Measurements from ENCODE around the gene HMSD. TPM values are rescaled to one million over a fixed set of nuclear protein-coding genes. Genes with fewer than 3 reads are reported as not detected.

HMSD gene
- total and polyA plus RNA-seq, 2 of the 13 experiments (the other 11 are each of a cell fraction or from before 2014, with no cell fraction given): not detected

DNA sequence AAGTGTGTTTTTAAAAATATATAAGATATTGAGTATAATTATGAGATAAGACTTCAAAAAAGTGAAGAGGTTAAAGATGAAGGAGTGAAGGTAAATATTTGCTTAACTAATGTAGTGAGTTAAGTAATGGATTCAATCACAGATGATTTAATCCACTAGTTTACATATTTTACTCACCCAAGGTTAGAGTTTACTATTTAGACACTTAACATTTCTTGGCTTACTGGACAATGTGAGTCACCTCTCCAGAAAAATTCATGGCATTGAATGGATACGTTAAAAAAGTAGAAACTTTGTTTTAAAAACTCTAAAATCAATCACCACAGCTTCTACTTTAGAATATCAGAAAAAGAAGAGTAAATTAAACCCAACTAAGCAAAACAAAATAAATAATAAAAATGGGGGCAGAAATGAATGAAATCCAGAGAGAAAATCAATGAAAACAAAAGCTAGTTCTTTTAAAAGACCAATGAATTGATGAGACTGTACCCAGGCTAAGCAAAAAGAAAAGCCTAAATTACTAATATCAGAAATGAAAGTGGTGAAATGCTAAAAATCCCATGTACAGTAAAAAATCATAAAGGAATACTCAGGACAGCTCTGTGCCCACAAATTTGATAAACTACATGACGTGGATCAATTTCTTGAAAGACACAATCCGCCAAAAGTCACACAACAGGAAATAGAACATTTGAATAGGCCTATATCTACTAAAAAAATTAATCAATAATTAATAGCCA, 1.9 kb upstream of the HMSD start:
- Histone ChIP-seq H3K27me3 (ENCODE audit: control insufficient read depth in 1 of 2, insufficient read depth in 2 of 2, low read length in 2 of 2) (no peaks in the 10 kb centered on the region), H2AFZ (ENCODE audit: low read length) (no peak overlapping the region), H3K9me3 (ENCODE audit: low read length) (no peaks in the 10 kb centered on the region), H3K4me3 (replicated peaks in 1 of 3; ENCODE audit: insufficient read depth in 1 of 3, low read depth in 2 of 3, low read length in 3 of 3) (no peak overlapping the region), H3K9ac (ENCODE audit: insufficient read depth, low read depth, low read length) (no peak overlapping the region), H3K27ac (ENCODE audit: extremely low read length, insufficient read depth, low read length) (no peak overlapping the region), H3K36me3 (replicated peaks in 1 of 2; ENCODE audit: control insufficient read depth in 1 of 2, insufficient read depth in 2 of 2, low read length in 2 of 2) (no peaks in the 10 kb centered on the region), H3K79me2 (ENCODE audit: insufficient read depth, low read length) (no peaks in the 10 kb centered on the region), H3K4me1 (ENCODE audit: insufficient read depth, low read length) (no peaks in the 10 kb centered on the region), H4K20me1 (ENCODE audit: insufficient read depth, low read length) (no peaks in the 10 kb centered on the region), H3K4me2 (ENCODE audit: low read depth, low read length) (no peak overlapping the region)
- FAIRE-seq (no peak), ATAC-seq (no peak), DNase-seq (ENCODE audit: low spot score) (no peak)
- BruUV-seq (replicated peaks): no TSS peak
- ChIA-PET POLR2A (no interaction called here), CTCF (ENCODE audit: low intra/inter-chr PET ratio, low total read pairs) (no interaction called here)
- in situ Hi-C loops (cut with HindIII; ENCODE audit: extremely low pct_ligation_motif_present, low pct_unique_long_range_greater_than_20kb) (no loop called here), intact Hi-C loops (cut with micrococcal nuclease; ENCODE audit: unreplicated experiment) (no loop called here)
- TF ChIP-seq SPEN (CRISPR knock-in tag; IDR thresholded peaks at IDR 0.05; ENCODE audit: low read depth) (no peak), TBL1XR1 (IDR thresholded peaks at IDR 0.05; ENCODE audit: borderline replicate concordance, low read length, partially characterized antibody) (no peak), ZFP36L2 (CRISPR knock-in tag; IDR thresholded peaks at IDR 0.05) (no peak), ZMYM3 (CRISPR knock-in tag; IDR thresholded peaks at IDR 0.05) (no peak), RBFOX2 (IDR thresholded peaks at IDR 0.05; ENCODE audit: low read depth, low read length) (no peak)
- TF ChIP-seq, protein P1, sequence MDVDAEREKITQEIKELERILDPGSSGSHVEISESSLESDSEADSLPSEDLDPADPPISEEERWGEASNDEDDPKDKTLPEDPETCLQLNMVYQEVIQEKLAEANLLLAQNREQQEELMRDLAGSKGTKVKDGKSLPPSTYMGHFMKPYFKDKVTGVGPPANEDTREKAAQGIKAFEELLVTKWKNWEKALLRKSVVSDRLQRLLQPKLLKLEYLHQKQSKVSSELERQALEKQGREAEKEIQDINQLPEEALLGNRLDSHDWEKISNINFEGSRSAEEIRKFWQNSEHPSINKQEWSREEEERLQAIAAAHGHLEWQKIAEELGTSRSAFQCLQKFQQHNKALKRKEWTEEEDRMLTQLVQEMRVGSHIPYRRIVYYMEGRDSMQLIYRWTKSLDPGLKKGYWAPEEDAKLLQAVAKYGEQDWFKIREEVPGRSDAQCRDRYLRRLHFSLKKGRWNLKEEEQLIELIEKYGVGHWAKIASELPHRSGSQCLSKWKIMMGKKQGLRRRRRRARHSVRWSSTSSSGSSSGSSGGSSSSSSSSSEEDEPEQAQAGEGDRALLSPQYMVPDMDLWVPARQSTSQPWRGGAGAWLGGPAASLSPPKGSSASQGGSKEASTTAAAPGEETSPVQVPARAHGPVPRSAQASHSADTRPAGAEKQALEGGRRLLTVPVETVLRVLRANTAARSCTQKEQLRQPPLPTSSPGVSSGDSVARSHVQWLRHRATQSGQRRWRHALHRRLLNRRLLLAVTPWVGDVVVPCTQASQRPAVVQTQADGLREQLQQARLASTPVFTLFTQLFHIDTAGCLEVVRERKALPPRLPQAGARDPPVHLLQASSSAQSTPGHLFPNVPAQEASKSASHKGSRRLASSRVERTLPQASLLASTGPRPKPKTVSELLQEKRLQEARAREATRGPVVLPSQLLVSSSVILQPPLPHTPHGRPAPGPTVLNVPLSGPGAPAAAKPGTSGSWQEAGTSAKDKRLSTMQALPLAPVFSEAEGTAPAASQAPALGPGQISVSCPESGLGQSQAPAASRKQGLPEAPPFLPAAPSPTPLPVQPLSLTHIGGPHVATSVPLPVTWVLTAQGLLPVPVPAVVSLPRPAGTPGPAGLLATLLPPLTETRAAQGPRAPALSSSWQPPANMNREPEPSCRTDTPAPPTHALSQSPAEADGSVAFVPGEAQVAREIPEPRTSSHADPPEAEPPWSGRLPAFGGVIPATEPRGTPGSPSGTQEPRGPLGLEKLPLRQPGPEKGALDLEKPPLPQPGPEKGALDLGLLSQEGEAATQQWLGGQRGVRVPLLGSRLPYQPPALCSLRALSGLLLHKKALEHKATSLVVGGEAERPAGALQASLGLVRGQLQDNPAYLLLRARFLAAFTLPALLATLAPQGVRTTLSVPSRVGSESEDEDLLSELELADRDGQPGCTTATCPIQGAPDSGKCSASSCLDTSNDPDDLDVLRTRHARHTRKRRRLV (CRISPR knock-in tag; IDR thresholded peaks at IDR 0.05): no peak
- 1% methylated on average over 3 of the region's 3 CpGs for WGBS (ENCODE audit: low lambda C conversion rate)
